ENCODE results near the gene TNNI3. TPM values are rescaled to one million over a fixed set of nuclear protein-coding genes. Genes with fewer than 3 reads are reported as not detected.

TNNI3 gene
- total and polyA plus RNA-seq, 2 donors (not counting 3 experiments of a cell fraction or from before 2014, with no cell fraction given): not detected

DNA sequence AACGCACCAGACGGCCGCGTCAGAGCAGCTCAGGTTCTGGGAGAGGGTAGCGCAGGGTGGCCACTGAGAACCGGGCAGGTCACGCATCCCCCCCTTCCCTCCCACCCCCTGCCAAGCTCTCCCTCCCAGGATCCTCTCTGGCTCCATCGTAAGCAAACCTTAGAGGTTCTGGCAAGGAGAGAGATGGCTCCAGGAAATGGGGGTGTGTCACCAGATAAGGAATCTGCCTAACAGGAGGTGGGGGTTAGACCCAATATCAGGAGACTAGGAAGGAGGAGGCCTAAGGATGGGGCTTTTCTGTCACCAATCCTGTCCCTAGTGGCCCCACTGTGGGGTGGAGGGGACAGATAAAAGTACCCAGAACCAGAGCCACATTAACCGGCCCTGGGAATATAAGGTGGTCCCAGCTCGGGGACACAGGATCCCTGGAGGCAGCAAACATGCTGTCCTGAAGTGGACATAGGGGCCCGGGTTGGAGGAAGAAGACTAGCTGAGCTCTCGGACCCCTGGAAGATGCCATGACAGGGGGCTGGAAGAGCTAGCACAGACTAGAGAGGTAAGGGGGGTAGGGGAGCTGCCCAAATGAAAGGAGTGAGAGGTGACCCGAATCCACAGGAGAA, 42.0 kb downstream of the TNNI3 start:
- H4K20me1 ChIP-seq (replicated peaks; ENCODE audit: control insufficient read depth, extremely low read depth, insufficient read depth, low read length): no peaks in the 10 kb centered on the region
- peak; percentile 21 for DNase-seq (ENCODE audit: low read depth, low spot score)
- no peak overlapping the region for H2AFZ ChIP-seq (ENCODE audit: low read depth, low read length)
- no peaks in the 10 kb centered on the region for H3K9me3 ChIP-seq (replicated peaks; ENCODE audit: control insufficient read depth, insufficient read depth, low read length)
- peak overlapping the region; percentile 30 to 92 (median 75) for H3K4me3 ChIP-seq (replicated peaks in 1 of 3; ENCODE audit: insufficient read depth in 1 of 3, low read depth in 1 of 3, low read length in 3 of 3)
- no peaks in the 10 kb centered on the region for H3K9me1 ChIP-seq (replicated peaks; ENCODE audit: control insufficient read depth, extremely low read depth, insufficient read depth, low read length)
- peak; percentile 38 for FAIRE-seq
- no peaks in the 10 kb centered on the region for H3K27me3 ChIP-seq (ENCODE audit: control insufficient read depth in 2 of 2, insufficient read depth in 2 of 2, low read length in 2 of 2)
- peak overlapping the region; percentile 71 for H3K4me2 ChIP-seq (ENCODE audit: insufficient read depth, low read length)
- BruUV-seq (replicated peaks): no TSS peak
- TF ChIP-seq GATA2 (IDR thresholded peaks at IDR 0.05; ENCODE audit: insufficient read depth, insufficient read length, low read depth, low read length): peak; percentile 52
- TF ChIP-seq JUN (IDR thresholded peaks at IDR 0.05; ENCODE audit: borderline replicate concordance, insufficient read depth, insufficient read length, low read depth): no peak
- dilution Hi-C loops (cut with MboI; ENCODE audit: extremely low pct_ligation_motif_present, low sequenced_read_pairs) (no loop called here), intact Hi-C loops (cut with micrococcal nuclease) (loop anchor here (2.0 to 5.0 kb wide), 2 partner anchors 53 to 653 kb away; partner anchors contain the start of genes LENG9 and RDH13)
- peaks cover 57% of the 10 kb centered on the region for H3K79me2 ChIP-seq (ENCODE audit: control insufficient read depth, insufficient read depth, low read length)
- peak overlapping the region; percentile 59 for H3K27ac ChIP-seq (ENCODE audit: insufficient read depth, low read depth, low read length)
- CTCF ChIA-PET: interaction anchor here (4.8 kb wide), 1 partner anchor 28 kb away, joined by 38 read pairs; no protein-coding TSS in a partner anchor
- POLR2A ChIA-PET: interaction anchor here (0.7 to 1.8 kb wide), 2 partner anchors 29 to 539 kb away, joined by 4 to 6 read pairs; partner anchors contain the start of gene U2AF2
- peaks cover 20% of the 10 kb centered on the region for H3K4me1 ChIP-seq (ENCODE audit: control insufficient read depth, extremely low read depth, insufficient read depth, low read length)
- H3K9ac ChIP-seq (replicated peaks; ENCODE audit: extremely low read depth, insufficient read depth, low read length): peak overlapping the region; percentile 78
- H3K36me3 ChIP-seq (ENCODE audit: control insufficient read depth in 2 of 2, extremely low read depth in 1 of 2, insufficient read depth in 2 of 2, low read length in 2 of 2): no peaks in the 10 kb centered on the region

DNA sequence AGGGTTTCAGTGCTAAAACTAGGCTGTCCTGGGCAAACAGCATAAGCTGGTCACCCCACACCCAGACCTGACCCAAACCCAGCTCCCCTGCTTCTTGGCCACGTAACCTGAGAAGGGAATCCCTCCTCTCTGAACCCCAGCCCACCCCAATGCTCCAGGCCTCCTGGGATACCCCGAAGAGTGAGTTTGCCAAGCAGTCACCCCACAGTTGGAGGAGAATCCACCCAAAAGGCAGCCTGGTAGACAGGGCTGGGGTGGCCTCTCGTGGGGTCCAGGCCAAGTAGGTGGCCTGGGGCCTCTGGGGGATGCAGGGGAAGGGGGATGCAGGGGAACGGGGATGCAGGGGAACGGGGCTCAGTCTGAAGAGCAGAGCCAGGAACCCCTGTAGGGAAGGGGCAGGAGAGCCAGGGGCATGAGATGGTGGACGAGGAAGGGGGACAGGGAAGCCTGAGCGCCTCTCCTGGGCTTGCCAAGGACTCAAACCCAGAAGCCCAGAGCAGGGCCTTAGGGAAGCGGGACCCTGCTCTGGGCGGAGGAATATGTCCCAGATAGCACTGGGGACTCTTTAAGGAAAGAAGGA, 42.9 kb downstream of the TNNI3 start:
- CTCF ChIA-PET: interaction anchor here (4.8 kb wide), 1 partner anchor 27 kb away, joined by 38 read pairs; no protein-coding TSS in a partner anchor
- dilution Hi-C loops (cut with MboI; ENCODE audit: extremely low pct_ligation_motif_present, low sequenced_read_pairs): no loop called here

More for the DNA sequence above, 42.9 kb downstream of the TNNI3 start:
- intact Hi-C loops (cut with micrococcal nuclease): loop anchor here (5.0 kb wide), 1 partner anchor 652 kb away; the partner anchor contains the start of gene LENG9
- TF ChIP-seq, protein P1, sequence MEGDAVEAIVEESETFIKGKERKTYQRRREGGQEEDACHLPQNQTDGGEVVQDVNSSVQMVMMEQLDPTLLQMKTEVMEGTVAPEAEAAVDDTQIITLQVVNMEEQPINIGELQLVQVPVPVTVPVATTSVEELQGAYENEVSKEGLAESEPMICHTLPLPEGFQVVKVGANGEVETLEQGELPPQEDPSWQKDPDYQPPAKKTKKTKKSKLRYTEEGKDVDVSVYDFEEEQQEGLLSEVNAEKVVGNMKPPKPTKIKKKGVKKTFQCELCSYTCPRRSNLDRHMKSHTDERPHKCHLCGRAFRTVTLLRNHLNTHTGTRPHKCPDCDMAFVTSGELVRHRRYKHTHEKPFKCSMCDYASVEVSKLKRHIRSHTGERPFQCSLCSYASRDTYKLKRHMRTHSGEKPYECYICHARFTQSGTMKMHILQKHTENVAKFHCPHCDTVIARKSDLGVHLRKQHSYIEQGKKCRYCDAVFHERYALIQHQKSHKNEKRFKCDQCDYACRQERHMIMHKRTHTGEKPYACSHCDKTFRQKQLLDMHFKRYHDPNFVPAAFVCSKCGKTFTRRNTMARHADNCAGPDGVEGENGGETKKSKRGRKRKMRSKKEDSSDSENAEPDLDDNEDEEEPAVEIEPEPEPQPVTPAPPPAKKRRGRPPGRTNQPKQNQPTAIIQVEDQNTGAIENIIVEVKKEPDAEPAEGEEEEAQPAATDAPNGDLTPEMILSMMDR (IDR thresholded peaks at IDR 0.05; ENCODE audit: extremely low read depth in 1 of 2, insufficient read depth in 1 of 2, low read depth in 1 of 2, low read length in 2 of 2): no peak
- no peak for TF ChIP-seq GATA2 (IDR thresholded peaks at IDR 0.05; ENCODE audit: insufficient read depth, insufficient read length, low read depth, low read length)
- no peak for TF ChIP-seq FOS (IDR thresholded peaks at IDR 0.05; ENCODE audit: borderline replicate concordance, insufficient read depth, low read length)
- no peak for TF ChIP-seq MYC (IDR thresholded peaks at IDR 0.05; ENCODE audit: low read depth, low read length)
- TF ChIP-seq, protein P2, sequence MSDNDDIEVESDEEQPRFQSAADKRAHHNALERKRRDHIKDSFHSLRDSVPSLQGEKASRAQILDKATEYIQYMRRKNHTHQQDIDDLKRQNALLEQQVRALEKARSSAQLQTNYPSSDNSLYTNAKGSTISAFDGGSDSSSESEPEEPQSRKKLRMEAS (IDR thresholded peaks at IDR 0.05; ENCODE audit: insufficient read depth, insufficient read length): no peak
- no peak for TF ChIP-seq POLR2A (IDR thresholded peaks at IDR 0.05; ENCODE audit: low read depth, low read length)
- no peak for TF ChIP-seq POLR2AphosphoS5 (IDR thresholded peaks at IDR 0.05; ENCODE audit: insufficient read depth, low read depth, low read length)
- TF ChIP-seq EZH2 (IDR thresholded peaks at IDR 0.05; ENCODE audit: borderline replicate concordance, low read depth, low read length, severe bottlenecking): no peak
- no peak for TF ChIP-seq JUN (IDR thresholded peaks at IDR 0.05; ENCODE audit: borderline replicate concordance, insufficient read depth, insufficient read length, low read depth)
- Histone ChIP-seq H3K9me3 (replicated peaks; ENCODE audit: control insufficient read depth, insufficient read depth, low read length) (no peaks in the 10 kb centered on the region), H3K36me3 (ENCODE audit: control insufficient read depth in 2 of 2, extremely low read depth in 1 of 2, insufficient read depth in 2 of 2, low read length in 2 of 2) (peaks cover 0 to 2% of the 10 kb centered on the region in 2 experiments), H3K27me3 (ENCODE audit: control insufficient read depth in 2 of 2, insufficient read depth in 2 of 2, low read length in 2 of 2) (no peaks in the 10 kb centered on the region), H3K79me2 (ENCODE audit: control insufficient read depth, insufficient read depth, low read length) (peaks cover 57% of the 10 kb centered on the region), H3K9ac (replicated peaks; ENCODE audit: extremely low read depth, insufficient read depth, low read length) (no peak overlapping the region), H3K4me3 (replicated peaks in 1 of 3; ENCODE audit: insufficient read depth in 1 of 3, low read depth in 1 of 3, low read length in 3 of 3) (no peak overlapping the region), H3K9me1 (replicated peaks; ENCODE audit: control insufficient read depth, extremely low read depth, insufficient read depth, low read length) (no peaks in the 10 kb centered on the region), H4K20me1 (replicated peaks; ENCODE audit: control insufficient read depth, extremely low read depth, insufficient read depth, low read length) (no peaks in the 10 kb centered on the region), H2AFZ (ENCODE audit: low read depth, low read length) (no peak overlapping the region), H3K4me1 (ENCODE audit: control insufficient read depth, extremely low read depth, insufficient read depth, low read length) (peaks cover 20% of the 10 kb centered on the region), H3K27ac (ENCODE audit: insufficient read depth, low read depth, low read length) (peak overlapping the region; percentile 17), H3K4me2 (ENCODE audit: insufficient read depth, low read length) (no peak overlapping the region)
- POLR2A ChIA-PET: no interaction called here
- BruUV-seq (replicated peaks): no TSS peak
- FAIRE-seq (no peak), DNase-seq (ENCODE audit: low read depth, low spot score) (no peak)
